Activated CD4-positive, alpha-beta T cell treated with anti-CD3 and anti-CD28 coated beads, Interleukin-2, amount 50 U/mL, for 16 hours (primary cell): ENCODE measurements around the gene CD28.
"Not testable (repeated sequence)": the region's sequence is repeated elsewhere in the genome, so short reads cannot be mapped to it uniquely, and the experiment has no call there.

Experiments
- DNase-seq: peaks from one replicate; pipeline ENCODE4 v3.0.0-alpha.2; 2020

CD28 gene

DNA sequence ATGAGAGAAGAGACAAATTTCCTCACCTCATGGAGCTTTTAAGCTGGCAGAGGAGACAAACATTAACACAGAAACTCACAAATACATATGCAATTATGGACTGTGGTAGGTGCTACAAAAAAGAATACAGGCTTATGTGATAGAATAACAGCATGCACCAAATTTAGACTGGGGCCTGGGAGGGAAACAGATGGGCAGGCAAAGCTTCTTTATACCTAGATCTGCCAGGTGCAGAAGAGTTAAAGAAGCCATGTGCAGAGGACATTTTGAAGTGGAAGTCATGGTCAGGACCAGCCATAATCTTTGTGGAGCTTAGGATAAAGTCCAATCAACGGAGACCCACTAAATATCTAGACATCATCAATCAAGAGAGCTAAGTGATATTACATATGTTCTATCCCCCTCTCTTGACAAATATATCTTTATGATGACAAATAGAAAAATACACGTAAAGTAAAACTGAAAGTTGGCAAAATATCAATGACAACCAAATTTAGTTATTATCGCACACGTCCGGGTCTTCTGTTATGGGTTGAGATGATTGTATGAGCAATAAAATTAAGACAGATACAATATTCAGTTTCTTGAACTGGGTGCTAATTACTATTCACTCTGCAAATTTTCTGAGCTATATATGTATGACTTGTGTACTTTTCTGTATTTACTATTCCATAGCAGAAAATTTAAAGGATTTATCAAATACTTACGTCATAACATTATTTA, 44.1 kb downstream of the CD28 start:
- DNase-seq: no peak

DNA sequence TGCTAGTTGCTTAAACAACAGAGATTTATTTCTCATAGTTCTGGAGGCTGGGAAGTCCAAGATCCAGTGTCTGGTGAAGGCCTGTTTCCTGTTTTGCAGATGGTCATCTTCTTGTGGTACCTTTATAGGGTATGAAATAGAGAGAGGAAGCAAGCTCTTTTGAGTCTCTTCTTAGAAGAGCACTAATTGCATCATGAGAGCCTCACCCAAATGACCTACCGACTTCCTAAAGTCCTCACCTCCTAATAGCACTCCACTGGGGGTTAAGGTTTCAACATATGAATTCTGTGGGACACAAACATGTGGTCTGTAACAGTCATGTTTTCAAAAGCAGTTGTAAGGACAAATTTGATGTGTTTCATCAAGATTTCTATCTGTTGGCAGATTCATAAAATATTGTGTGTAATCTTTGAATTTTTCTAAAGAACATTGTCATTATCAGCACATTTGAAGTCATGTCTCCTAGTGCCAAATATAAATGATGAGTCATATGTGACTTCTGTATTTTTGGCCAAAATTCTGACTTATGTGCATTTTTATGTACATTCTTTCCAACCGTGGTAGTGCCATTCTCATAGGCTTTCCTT, 45.3 kb downstream of the CD28 start:
- DNase-seq: no peak

DNA sequence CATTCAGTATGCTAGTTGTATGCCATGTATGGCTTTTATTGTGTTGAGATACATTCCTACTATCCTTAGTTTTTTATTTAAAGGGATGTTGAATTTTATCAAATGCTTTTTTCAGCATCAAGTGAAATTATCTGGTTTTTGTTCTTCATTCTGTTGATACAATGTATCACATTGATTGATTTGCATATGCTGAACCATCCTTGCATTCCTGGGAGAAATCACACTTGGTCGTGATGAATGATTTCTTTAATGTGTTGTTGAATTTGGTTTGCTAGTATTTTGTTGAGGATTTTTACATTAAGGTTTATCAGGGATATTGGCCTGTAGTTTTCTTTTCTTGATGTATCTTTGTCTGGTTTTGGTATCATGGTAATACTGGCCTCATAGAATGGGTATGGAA, 49.7 kb downstream of the CD28 start:
- no peak for DNase-seq

DNA sequence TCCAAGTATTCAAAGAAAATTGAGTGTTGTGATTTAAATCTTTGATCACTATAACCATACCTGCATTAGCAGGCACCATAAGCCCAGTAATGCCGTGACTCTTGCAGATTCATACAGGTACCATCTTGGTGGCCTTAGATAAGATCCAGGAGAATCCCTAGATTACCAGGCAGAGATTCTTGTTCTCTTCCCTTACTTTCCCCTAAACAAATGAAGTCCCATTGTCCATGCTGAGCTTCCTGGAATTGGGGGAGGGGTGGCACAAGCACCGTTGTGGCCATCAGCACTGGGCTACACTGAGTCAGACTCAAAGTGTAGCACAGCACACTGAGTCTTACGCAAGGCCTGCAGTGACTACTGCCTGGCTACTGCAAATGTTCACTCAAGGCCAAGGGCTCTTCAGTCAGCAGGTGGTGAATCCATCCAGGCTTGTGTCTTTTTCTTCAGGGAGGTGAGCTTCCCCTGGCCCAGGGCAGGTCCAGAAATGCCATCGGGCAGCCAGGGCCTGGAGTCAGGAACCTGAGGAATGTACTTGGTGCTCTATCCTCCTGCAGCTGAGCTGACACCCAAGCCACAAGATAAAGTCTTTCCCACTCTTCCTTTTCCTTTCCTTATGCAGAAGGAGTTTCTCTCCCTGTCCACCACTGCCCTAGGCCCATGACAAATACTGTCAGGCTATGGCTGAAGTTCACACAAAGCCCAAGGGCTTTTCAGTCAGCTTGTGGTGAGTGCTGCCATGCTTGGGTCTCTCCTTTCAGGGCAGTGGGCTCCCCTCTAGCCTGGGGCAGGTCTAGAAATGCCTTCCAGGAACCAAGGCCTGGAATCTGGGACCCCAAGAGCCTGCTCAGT, 52.6 kb downstream of the CD28 start:
- no peak for DNase-seq

DNA sequence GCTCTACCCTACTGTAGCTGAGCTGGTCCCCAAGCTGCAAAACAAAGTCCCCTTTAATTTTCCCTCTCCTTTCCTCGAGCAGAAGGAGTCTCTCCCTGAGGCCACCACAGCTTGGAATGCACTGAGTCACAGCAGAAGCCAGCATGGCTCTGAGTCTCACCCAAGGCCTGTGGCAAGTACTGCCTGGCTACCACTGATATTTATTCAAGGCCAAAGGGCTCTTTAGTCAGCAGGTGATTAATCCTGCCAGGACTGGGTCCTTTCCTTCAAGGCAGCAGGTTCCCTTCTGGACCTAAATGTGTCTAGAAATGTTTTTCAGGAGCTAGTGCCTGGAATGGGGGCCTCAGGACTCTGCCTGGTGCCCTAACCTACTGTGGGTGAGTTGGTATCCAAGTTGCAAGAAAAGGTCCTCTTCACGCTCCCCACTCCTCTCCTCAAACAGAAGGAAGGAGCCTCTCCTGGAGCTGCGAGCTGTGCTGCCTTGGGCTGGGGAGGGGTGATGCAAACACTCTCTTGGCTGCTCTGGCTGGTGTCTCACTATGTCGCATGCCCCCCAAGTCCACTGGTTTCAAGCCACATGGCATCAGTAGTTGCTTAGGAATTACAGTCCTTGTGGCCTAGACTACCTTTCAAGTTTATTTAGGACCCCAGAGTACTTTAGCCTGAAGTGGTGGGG, 53.4 kb downstream of the CD28 start:
- DNase-seq: no peak

DNA sequence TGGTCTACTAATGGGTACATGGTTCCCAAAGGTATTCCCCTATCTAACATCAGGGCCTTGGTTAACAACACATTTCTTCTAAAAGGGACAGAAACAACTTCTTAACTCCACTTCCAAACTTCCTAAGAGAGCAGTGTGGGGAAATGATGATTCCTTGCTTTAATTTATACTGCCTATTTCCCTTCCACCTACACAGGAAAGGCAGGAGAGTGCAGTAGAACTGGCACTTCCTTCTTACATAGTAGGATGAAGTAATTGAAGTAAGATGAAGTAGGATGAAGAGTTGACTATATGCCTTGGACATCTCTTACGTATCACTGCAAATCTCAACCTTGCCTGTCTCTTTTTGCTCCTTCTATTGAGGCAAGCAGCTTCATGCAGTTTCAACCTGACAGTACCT, 54.7 kb downstream of the CD28 start:
- DNase-seq: no peak

DNA sequence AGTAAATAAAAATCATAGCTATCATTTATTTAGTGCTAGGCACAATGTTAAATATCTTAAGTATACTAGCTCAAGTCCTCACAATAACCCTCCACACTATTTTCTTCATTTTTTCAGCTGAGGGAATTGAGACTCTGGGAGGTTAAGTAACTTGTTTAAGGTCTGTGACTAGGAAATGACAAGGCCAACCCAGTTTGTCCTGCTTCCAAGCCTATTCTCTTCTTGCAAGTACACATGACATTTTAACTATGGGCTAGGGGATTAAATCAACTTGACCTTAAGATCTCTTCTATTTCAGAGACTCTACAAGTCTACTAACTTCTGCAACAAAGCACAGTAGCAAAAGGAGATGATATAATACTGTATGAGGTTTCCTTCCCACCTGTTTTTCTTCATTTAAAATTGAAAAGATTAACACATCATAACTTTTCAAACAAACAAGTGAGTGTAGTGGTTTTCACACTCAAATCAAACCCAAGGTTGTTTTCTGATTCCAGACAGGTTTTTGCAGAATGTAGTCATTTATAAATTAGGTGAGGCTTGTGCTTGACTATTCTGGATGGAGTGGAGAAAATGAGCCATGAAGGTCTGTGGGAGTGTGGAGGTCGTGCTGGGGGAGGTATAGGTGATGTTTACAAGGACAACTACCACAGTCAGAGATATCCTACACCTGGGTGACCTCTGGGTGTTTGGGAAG, 57.0 kb downstream of the CD28 start:
- peak; percentile 68 for DNase-seq

DNA sequence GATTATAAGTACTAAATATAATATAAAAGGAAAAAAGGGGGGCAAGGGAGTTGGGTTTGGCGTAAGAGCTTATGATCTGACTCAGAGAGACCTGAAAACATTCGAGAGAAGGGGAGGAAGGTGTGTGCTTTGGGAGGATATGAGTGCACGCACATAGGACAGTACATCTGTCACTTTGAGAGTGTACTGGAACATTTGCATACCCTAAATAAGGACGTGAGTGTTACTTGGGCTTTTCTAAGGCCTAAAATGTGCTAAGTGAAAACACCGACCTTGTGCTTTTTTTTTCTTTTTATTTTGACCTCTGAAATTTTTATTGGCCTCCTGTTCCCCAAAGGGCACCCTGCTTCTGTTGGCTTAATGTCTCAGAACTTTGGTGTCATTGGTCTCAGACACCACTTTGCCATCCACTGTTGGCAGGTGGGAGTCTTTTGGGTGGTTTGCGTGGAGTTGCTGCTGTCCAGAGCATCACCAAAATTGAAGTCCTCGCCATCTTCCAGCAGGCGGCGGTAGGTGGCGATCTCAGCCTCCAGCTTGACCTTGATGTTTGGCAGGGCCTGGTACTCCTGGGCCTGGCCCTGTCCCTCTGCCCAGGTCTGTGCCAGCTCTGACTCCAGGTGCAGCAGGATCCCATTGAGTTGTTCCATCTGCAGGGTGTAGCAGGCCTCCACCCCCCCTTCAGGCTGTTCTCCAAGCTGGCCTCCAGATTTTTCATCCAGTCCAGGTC, 57.7 kb downstream of the CD28 start:
- peak; percentile 76 for DNase-seq

DNA sequence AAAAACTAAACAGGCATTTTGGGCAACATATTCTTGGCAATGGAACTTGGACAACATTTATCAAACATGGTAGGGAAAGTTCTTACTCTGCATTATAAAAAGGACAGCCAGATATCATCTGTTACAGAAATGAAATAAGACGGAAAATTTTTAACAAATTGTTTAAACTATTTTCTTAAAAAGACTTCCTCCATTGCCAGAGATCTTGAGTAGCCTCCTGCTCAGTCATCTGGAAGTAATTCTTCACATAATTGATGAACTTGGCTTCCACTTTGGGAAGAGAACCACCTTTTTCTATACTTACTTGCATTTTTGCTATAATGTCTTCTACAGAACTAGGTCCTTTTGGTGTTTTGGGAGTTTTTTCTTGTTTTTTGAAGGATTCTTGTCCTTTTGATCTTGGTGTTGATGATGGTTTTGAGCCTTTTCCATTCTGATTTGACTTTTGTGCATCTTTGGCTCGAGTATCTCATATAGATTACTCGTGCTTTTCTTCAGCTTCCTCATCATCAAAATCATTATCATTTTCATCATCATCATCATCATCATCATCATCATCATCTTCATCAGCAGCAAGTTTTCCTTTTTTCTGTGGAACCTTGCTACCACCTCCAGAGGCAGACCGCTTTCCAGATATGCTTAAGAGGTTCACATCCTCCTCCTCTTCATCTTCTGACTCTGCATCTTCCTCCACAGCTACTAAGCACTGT, 66.2 kb downstream of the CD28 start:
- DNase-seq: no peak

DNA sequence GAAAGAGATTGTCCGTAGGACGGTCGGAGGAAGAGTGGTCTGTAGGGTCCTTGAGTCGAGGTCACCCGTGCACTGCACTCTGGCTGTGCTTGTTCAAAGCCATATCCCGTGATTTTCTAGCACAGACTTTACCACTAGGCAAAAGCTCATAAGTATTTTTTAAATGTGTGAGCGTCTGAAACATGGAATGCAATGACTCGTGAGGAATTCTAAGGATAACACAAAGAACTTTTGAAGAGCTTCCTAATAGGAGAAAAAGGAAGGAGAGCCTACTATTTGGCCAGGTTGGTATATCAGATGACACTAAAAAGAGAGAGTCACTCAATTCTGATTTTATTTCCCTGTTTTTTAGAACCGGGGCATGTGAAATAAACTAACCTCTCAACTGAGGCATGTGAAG, 68.3 kb downstream of the CD28 start:
- DNase-seq: no peak

DNA sequence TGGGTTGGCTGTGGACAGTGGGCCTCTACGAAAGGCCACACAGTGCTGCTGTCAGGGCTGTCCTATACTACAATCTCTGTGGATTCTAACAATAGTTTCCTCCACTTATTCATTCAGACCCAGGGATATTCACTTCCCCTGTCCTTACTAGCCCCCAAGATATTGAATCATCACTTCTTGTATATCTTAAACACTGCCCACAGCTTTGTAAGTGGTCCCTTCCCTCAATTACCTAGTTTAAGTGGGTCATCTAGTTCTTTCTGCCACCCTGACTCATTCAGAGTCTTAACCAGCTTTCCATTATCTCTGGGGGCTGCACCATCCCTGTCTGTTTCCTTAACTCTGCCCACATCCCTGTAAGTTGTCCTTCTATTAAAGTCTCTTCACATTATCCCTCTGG, 69.2 kb downstream of the CD28 start:
- DNase-seq: no peak

DNA sequence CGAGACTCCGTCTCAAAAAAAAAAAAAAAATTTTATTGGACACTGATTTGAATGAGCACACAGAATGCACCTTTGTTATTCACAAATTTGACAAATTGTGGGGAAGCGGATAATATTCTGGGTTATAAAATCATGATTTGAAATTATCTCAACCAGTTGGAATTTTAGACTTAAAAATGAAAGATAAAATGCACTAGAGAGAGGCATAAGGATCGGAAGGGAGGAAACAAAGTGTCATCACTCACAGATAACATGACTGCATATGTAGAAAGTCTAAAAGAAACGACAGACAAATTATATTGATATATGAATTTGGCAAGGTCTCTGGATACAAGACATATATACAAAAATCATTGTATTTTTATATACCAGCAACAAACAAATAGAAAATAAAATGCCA, 70.6 kb downstream of the CD28 start:
- no peak for DNase-seq

DNA sequence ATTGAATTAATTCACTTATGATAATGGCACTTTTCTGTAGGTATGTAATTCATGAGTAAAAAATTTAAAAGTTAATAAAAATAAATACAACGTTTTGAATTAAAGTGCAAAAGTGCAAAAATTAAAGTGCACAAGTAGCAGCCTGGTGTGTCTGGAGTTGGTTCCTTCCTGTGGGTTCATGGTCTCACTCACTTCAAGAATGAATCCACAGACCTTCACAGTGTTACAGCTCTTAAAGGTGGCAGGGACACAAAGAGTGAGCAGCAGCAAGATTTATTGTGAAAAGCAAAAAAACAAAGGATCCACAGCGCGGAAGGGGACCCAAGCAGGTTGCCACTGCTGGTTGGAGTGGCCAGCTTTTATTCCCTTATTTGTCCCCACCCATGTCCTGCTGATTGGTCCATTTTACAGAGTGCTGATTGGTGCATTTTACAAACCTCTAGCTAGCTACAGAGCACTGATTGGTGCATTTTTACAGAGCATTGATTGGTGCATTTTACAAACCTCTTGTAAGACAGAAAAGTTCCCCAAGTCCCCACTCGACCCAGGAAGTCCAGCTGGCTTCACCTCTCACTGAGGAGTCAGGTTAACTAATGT, 73.1 kb downstream of the CD28 start:
- not testable (repeated sequence) for DNase-seq

DNA sequence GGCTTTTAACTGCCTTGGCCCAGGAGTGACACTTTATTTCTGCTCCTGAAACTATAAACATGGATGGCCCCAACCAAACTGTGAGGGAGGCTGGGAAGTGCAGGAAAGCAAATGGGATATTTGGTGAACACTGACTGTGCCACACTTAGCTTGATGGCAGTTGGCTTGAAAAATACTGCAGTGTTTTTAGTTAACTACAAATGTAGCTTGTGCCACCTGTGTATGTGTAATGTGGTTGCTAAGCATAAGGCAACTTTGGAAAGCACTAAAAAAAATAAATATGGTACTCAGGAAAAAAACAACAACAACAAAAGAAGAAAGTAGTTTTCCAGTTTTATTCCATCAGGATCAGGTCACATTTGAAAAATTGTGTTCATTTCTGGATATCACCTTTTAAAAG, 73.8 kb downstream of the CD28 start:
- no peak for DNase-seq

DNA sequence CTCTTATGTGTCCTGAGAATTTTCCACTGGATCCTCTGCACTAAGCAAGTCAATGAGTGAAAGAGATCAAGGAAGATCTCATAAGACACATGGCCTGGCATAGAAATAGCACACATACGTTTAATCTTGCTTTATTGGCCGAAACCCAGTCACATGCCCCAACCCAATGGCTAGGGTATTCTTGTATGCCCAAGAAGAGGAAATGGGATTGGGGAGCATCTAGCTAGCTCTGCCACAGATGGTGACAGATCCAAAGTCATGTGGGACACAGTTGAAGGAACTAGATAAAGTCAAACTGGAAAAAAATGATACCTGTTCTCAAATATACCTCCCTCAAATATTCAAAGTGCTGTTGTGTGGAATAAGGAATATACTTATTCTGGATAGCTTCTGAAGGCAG, 74.7 kb downstream of the CD28 start:
- no peak for DNase-seq

DNA sequence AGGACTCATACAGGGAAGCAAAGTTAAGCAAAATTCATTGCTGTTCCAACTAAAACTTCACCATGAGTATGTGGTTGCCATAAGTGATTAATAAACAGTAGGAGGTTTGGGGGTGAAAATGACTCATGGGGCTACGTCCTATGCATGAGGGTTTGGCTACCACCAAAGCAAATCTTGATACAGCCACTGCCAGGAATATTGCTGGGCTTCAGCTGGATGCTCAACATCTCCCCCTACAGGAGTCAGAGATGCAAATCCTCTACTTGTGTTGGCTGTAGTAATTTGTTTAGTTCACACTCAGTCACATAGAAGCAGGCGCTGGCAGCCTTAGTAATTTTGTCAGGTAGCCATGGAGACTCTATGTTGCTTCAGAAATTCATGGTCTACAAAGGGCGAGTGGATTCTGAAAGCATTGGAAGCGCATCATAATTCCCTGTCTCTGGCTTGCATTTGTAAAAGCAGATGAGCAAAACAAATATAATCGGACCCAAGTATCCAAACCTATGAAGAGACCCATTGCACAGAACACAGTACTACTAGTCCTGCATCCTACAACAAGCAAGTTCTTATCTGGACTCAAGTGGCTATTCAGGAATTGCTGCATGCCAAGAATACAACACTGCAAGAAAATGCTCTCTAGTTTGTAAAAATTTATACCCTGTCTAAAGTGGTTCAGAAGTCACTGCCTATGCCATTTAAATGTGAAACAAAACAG, 76.0 kb downstream of the CD28 start:
- peak; percentile 91 for DNase-seq

DNA sequence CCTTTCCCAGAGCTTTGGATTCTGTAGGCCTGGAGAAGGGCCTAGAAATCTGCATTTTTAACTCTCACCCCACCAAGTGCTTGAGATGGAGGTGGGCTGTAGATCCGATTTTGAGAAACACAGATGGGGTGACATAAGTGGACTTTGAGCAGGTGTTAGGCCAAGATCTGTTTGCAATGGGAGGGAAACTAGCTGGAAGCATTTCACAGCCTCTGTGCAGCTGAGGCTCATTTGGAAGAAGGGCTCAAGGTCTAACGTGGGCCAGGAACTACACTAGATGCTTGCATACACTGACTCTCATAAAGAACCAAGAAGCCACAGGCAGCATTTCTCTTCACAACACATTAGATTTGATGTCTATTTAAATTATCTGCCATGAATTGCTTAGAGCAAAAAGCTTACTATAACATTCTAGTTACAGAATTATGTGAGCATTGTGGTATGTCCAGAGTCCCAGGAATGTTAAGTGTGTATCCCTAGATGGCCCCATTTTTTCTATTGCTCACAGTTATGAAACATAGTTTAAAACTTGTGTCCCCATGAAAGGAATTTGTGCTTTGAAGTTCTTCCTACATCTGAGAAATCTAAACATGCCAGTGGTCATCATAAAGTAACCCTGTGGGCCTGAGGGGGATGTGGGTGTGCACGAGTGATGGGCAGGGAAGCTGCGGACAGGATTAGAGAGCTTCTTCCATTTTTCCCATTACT, 77.2 kb downstream of the CD28 start:
- DNase-seq: no peak

DNA sequence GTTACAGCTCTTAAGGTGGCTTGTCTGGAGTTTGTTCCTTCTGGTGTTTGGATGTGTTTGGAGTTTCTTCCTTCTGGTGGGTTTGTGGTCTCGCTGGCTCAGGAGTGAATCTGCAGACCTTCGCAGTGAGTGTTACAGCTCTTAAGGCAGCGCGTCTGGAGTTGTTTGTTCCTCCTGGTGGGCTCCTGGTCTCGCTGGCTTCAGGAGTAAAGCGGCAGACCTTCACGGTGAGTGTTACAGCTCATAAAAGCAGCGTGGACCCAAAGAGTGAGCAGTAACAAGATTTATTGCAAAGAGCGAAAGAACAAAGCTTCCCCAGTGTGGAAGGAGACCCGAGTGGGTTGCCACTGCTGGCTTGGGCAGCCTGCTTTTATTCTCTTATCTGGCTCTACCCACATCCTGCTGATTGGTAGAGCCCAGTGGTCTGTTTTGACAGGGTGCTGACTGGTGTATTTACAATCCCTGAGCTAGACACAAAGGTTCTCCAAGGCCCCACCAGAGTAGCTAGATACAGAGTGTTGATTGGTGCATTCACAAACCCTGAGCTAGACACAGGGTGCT, 78.4 kb downstream of the CD28 start:
- DNase-seq: not testable (repeated sequence)

DNA sequence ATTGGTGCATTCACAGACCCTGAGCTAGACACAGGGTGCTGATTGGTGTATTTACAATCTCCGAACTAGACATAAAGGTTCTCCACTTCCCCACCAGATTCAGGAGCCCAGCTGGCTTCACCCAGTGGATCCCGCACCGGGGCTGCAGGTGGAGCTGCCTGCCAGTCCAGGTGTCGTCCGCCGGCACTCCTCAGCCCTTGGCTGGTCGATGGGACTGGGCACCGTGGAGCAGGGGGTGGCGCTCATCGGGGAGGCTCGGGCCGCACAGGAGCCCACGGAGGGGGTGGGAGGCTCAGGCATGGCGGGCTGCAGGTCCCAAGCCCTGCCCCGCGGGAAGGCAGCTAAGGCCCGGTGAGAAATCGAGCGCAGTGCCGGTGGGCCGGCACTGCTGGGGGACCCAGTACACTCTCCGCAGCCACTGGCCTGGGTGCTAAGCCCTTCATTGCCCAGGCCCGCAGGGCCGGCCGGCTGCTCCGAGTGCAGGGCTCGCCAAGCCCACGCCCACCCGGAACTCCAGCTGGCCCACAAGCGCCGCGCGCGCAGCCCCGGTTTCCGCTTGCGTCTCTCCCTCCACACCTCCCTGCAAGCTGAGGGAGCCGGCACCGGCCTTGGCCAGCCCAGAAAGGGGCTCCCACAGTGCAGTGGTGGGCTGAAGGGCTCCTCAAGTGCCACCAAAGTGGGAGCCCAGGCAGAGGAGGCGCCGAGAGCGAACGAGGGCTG, 79.1 kb downstream of the CD28 start:
- DNase-seq: not testable (repeated sequence)
